Measurements from ENCODE around the gene FOXK2.

The FOXK2 gene

DNA sequence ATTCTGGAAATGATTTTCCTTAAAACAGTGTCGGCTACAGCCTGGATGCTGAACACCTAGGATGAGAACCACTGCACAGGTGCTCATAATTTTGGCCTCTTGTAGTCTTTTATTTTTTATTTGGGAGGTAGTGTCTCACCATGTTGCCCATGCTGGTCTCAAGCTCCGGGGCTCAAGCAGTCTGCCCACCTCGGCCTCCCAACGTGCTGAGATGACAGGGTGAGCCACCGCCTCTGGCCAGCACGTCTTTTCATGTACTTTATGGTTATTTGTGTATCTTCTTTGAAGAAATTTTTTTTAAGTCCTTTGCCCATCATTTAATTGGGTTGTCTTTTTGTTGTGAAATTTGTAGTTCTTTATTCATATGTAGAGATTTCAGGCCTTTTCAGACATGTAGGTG lies 70.7 kb downstream of the FOXK2 start:
- no peak for DNase-seq (ENCODE audit: low spot score)

GRCh38 chr17:82590881-82591539 lies 71.5 kb downstream of the FOXK2 start:
- DNase-seq (ENCODE audit: low spot score): no peak

DNA sequence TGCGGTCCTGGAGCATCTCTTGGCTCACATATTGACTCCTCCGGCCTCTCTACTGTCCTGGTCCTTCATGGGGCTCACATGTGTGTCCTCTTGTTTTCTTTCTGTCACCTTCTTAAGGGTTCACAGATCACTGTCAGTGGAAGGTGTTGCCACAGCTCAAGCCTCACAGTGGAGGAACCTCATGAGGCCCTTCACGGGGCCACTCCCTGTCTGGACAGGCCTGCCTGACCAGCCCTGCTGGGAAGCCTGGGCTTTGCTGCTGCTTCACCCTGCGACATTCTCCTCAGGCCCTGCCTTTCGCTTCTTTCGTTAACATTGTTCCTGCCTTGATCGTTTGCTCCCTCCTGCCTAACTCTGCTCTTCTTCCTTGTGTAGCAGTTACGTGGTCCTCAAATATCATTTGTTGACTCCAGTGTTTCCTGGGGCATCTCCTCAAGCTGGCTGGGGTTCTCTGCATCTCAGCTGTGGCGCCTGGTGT lies 72.8 kb downstream of the FOXK2 start:
- DNase-seq (ENCODE audit: low spot score): no peak

- DNase-seq (ENCODE audit: low spot score): peak; percentile 47
Observed at GRCh38 chr17:82592767-82593589, 73.4 kb downstream of the FOXK2 start.

- DNase-seq (ENCODE audit: low spot score): no peak
Observed at GRCh38 chr17:82593590-82594087, 74.1 kb downstream of the FOXK2 start.

DNA sequence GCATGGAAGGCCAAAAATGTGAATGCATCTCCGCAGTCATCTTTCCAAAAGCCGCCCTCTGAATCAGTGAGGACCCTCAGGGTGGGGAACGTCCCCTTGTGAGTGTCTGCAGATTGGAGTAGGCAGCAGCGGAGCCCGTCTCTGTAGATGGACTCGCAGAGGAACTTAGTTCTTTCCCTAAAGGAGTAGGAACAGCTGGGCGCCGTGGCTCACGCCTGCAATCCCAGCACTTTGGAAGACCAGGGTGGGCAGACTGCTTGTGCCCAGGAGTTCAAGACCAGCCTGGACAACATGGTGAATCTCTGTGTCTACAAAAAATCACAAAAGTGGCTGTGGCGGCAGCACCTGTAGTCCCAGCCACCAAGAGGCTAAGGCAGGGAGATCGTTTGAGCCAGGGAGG lies 75.0 kb downstream of the FOXK2 start:
- DNase-seq (ENCODE audit: low spot score): no peak

DNA sequence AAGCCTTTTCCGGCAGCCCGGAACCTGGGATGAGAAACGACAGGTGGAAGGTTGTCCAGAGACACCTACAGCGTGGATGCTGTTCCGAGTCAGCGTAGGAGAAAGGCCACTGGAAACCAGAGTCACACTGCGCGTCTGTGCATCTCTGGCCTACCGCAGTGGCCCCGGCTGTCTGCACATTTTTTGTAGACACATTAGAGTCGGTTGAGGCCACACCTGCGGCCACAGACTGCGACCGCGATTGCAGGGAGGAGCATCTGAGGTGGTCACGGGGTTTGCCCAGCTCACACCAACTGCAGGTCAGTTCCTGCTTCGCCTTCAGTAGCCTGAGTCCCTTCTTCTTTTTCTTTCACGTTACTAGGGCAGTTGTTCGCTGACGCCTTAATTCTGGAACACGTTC lies 76.4 kb downstream of the FOXK2 start:
- no peak for DNase-seq (ENCODE audit: low spot score)

DNA sequence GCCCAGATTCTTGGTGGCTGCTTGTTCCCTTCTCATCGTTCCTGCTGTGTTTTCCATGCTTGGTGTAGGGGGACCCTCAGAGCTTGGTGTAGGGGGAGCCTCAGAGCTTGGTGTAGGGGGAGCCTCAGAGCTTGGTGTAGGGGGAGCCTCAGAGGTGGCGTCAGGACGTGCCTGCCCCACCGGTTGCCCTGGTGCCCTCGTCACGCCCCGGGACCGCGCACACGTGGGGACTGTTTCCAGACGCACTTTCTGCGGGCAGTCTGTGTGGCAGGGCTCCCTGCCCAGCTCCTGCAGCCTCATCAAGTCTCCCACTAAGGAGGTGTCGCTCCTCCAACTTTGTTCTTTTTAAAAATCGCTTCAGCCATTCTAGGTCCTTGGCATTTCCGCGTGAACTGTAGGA lies 76.8 kb downstream of the FOXK2 start:
- DNase-seq (ENCODE audit: low spot score): no peak

- DNase-seq (ENCODE audit: low spot score): no peak
Observed at GRCh38 chr17:82596837-82597672, 77.5 kb downstream of the FOXK2 start.

- peak; percentile 38 for DNase-seq (ENCODE audit: low spot score)
Observed at GRCh38 chr17:82598256-82599119, 79.0 kb downstream of the FOXK2 start.

- no peak for DNase-seq (ENCODE audit: low spot score)
Observed at GRCh38 chr17:82599674-82600661, 80.4 kb downstream of the FOXK2 start.

GRCh38 chr17:82600731-82601446 lies 81.4 kb downstream of the FOXK2 start:
- DNase-seq (ENCODE audit: low spot score): no peak

DNA sequence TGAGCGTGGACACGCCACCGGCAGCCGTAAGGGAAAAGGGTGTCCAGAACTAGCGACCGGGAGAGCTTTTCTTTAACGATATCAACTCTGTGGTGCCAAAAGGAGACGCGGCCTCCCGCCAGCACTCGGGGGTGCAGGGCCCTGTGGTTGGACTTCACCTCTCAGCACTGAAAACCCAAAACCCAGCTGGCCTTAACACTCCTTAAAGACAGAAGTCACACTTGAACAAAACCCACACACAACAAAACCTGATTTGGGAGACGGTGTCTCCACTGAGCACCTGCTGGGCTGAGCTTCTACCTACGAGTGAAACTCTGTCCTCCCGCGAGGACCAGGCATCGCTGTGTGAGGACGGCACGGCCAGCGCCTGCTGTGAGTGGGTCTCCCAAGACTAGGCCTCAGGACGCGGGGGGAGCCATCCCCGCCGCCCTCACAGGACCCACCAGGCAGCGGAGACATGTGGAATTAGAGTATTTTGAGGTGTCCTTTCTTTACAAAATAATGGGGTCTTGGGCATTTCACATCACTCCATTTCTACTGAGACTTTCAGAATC lies 82.0 kb downstream of the FOXK2 start:
- DNase-seq (ENCODE audit: low spot score): no peak

- DNase-seq (ENCODE audit: low spot score): peak; percentile 47
Observed at GRCh38 chr17:82602487-82602886, 83.0 kb downstream of the FOXK2 start.

DNA sequence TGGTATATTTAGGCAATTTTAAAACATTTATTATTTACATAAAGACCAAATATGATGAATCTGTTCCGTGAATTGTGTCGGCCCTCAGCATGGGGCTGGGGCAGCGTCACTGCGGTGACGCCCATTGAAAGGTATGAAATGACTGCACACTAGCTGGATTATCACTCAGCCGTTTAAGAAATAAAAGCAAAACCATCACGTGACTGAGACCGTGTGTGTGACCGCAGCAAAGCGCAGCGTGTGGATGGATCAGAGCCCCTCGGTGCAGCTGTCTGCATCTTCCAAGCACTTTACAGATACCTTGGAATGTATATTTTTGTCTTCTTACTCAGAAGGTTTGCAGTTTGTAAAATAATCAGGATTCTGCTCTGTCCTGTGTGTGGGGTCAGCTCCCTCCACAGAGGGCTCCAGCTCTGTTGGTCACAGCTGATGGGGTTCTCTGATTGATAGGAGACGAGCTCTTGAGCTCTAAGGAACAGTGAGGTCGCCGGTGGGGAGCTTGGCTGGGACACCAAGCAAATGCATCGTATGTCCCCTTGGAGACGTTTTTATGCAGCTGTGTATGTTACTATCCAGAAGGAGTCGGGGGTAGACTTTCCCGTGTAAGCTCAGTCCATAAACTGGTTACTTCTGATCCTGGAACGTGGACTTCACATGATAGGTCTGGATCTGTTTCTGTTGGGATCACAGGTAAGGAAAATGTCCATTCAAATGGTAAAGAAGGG lies 83.6 kb downstream of the FOXK2 start:
- DNase-seq (ENCODE audit: low spot score): peak; percentile 33

- DNase-seq (ENCODE audit: low spot score): peak; percentile 65
Observed at GRCh38 chr17:82603981-82604448, 84.5 kb downstream of the FOXK2 start.

GRCh38 chr17:82604532-82604931 lies 85.0 kb downstream of the FOXK2 start:
- no peak for DNase-seq (ENCODE audit: low spot score)

DNA sequence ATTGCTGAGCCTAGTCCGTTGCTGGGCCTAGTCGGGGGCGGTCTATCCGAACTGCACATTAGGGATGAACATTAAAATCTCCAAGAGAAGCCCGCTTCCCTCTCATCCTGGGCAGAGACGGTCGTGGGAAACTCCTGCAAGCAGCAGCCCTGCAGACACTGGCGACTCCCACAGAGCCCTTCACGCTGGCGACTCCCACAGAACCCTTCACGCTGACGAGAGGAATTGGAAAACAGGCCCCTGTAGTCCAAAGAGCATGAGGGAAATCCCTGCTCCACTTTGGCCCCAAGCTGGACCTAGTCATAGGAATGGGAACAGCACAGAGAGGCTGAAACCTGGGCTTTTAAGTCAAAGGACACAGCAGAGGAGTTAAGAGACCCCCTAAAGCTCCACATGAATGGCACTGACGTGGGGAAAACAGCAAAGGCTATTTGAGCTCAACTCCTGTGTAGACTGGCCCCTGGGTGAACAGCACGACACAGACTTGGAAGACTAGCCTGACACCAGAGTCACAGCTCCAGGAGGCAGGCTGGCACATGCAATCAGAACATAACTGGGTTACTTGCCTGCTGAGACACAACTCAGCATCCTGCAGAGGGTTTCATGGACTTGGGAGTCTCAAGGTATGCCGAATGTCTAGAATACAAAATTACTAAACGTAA lies 86.5 kb downstream of the FOXK2 start:
- no peak for DNase-seq (ENCODE audit: low spot score)
